Stimulated activated CD4-positive, alpha-beta T cell treated with anti-CD3 and anti-CD28 coated beads, Interleukin-4, amount 100 ng/mL, for 4 hours (primary cell): ENCODE measurements around the gene LAMP5.

Experiments used
- DNase-seq, 2 experiments: peaks; one replicate each; pipeline ENCODE4 v3.0.0-alpha.2; 2020

LAMP5 gene

DNA sequence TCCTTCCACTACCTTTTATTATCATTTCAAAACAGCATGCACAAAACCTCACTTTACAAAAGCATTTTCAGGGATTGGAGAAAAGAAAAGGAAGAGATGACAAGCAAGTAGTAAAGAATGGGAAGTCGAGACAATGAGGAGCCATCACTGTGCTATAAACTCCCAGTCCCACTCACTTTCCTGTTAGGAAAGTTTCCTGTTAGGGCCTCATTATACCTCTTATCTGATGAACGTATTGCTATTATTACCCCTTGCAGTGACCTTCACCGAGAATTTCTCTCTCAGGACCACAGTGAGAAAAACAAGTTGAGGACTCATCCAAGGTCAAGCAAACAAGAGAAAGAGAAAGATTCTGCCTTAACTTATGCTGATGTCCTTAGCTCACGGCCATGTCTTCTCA, 28.8 kb downstream of the LAMP5 start:
- no peak for DNase-seq

GRCh38 chr20:9550283-9550682, 35.9 kb downstream of the LAMP5 start:
- DNase-seq, result no peak

DNA sequence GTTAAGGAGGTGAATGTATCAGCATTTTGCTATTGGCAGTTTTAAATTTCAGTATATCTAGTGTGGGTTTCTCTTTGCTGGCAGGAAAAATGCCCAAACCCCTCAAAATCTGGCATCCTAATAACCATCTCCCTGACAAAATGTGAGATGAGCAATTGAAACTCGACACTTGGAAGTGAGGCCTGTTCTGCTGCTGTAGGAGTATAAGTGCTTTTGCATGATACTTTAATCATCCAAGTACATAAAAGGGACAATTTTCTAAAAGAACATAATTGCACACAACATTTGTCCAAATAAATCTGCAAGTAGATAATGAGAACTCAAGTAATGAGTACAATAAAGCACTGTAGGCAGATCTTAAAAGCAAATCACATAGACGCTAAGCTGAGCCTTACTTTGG, 36.5 kb downstream of the LAMP5 start:
- DNase-seq, result no peak

GRCh38 chr20:9551808-9552550, 37.6 kb downstream of the LAMP5 start:
- DNase-seq, result no peak

DNA sequence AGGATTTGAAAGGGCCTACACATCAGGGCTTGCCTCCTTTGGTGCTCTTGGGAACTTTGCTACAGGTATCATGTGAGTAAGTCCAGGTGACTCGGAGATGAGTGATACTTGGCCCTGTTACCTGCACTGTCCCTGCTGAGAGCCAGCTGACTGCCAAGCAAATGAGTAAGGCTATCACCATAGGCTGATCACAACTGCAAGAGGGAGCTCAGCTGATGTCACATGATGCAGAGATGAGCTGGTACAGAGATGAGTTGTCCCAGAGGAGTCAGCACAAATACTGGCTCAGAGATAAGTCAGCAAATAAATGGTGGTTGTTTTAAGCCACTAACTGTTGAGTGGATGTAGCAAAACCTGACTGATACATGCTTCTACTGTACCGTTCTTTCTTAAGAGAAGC, 41.4 kb downstream of the LAMP5 start:
- DNase-seq, result no peak

- no peak for DNase-seq
Measured at GRCh38 chr20:9557411-9557810, 43.0 kb downstream of the LAMP5 start.

DNA sequence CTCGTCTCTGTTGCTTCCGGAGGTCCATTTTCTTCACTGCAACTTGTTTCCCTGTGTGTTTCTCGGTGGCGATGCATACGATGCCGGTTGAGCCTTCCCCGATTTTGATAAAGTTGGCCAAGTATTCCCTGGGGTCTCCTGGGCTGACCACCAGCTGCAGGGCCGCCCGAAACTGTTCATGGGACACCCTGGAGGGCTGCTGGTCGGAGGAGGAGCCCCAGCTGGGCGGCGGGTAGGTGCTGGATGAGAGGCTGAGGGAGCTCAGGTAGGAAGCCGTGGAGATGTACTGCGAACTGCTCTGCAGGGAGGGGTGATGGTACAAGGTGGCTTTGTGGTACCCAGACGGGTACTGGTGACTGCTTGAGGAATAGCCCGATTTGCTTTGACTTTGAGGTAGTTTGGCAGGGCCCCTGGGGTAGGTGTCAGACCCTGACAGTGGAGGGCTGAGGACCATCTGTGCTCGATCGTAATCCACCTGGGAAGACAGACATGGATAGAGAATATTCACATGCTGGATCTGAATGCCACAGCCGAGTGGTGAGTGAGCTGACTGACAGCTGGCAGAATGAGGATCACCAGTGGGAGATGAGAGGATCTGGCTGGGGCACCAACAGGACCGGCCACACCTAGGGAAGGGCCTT, 51.6 kb downstream of the LAMP5 start:
- DNase-seq, result no peak

DNA sequence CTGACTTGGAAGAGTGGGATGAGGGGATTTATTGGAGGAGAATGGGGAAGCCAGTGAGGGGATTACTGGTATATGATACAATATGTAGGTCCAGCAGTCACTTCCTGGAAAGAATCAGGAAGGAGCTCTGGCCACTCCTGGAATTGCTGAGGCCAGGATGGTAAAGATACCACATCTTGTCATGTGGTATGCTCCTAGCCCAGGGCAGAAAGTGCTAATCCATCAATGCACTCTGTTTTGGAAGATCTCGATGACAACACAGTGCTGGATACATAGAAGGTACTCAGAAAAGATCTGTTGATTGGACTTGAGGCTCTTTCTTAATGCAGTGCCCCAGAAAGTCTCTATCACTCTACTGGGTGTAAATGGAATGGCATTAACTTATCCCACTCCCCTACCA, 52.6 kb downstream of the LAMP5 start:
- no peak for DNase-seq

- DNase-seq, result no peak
Measured at GRCh38 chr20:9570612-9571011, 56.2 kb downstream of the LAMP5 start.

GRCh38 chr20:9571783-9572182, 57.4 kb downstream of the LAMP5 start:
- no peak for DNase-seq

GRCh38 chr20:9572670-9573069, 58.3 kb downstream of the LAMP5 start:
- DNase-seq, result no peak

DNA sequence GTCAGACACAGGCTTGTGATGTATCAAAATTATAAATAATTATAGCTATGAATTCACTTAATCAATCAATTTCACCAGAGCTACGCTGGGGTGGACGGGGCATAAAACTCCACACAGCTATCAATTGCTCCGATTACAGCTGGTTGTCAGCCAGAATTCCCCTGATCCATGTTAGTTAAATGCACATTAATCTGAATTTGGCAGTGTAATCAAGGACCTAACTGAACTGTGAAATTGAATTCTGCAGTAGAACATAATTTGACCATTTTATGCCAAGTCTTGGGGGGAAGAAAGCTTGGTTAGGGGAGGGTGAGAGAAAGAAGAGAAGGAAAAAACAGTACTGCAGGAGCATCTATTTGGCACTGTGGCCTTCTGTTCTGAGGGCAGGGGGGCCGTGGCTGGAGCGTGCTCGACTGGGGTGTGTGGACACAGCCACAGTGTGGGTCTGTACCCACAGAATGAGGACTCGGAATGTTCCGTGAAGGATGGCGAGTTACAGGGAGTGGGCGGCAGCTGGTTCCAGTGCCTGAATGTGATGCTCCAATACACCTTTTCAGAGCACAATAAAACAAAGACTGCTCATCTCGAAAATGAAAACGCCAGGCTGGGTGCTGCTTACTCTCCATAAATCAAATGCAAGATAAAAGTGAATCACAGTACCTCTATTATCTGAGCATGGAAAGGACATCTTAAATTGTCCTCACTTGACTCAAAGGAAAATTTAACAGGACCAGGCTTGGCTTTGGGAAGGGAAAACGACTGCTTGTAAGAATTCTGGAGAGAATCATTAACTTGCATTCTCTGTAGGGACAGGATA, 59.2 kb downstream of the LAMP5 start:
- no peak for DNase-seq

DNA sequence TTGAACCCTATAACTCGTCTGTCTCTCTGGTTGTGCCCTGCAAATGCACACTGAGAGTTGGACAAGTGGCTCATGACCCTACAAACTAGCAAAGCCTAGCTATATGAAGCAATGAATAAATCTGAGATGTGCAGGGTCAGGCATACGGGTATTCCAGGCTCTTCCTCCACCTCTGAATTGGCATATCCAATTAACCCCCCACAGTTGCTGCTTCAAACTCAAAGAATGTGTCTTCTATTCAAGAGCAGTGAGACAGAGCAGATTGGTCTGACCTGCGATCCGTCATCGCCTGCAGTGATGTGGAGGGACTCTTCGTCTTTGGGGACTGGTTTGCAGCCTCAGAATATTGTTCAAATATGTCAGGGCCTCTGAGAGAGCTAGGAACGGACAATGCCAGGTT, 59.8 kb downstream of the LAMP5 start:
- DNase-seq, result no peak

GRCh38 chr20:9574776-9575175, 60.4 kb downstream of the LAMP5 start:
- DNase-seq, result no peak

- DNase-seq, result no peak
Measured at GRCh38 chr20:9575836-9576235, 61.4 kb downstream of the LAMP5 start.

- no peak for DNase-seq
Measured at GRCh38 chr20:9576695-9577094, 62.3 kb downstream of the LAMP5 start.

- DNase-seq, result no peak
Measured at GRCh38 chr20:9577397-9577796, 63.0 kb downstream of the LAMP5 start.

- no peak for DNase-seq
Measured at GRCh38 chr20:9578594-9578993, 64.2 kb downstream of the LAMP5 start.
